ENCODE results near the gene MAST3. TPM values are rescaled to one million over a fixed set of nuclear protein-coding genes. Genes with fewer than 3 reads are reported as not detected.
A peak's percentile ranks its signal among the peaks of the same experiment; 100 is the strongest.
"Not testable (repeated sequence)": the region's sequence is repeated elsewhere in the genome, so short reads cannot be mapped to it uniquely, and the experiment has no call there.

Gene MAST3
- total RNA-seq, 1 experiment from 2014 or later, result 0.95 TPM

DNA sequence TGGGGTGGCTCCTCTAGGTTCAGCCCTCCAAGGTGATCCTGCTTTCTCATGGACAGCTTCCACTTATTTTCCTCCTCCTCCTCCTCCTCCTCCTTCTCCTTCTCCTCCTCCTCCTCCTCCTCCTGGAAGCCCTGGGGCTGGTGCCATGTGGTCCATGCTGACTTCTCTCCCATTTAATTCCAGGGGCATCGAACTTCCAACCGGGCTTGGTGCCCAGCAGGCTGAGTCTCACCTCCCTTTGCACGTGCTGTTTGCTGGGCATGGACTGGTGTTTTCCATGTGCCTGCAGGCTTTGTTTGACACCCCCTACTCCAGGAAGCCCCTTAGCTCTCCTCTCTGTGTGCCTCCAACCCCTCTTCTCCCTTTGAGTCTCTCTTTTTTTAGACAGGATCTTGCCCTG lies 3.7 kb downstream of the MAST3 start:
- H3K36me3 ChIP-seq, result no peaks in the 10 kb centered on the region
- H3K4me3 ChIP-seq, result no peak overlapping the region
- H3K27me3 ChIP-seq, result no peaks in the 10 kb centered on the region; the same call in 1 of the 2 replicates
- H3K9me3 ChIP-seq, result no peaks in the 10 kb centered on the region
- DNase-seq, result peak; percentile 46

DNA sequence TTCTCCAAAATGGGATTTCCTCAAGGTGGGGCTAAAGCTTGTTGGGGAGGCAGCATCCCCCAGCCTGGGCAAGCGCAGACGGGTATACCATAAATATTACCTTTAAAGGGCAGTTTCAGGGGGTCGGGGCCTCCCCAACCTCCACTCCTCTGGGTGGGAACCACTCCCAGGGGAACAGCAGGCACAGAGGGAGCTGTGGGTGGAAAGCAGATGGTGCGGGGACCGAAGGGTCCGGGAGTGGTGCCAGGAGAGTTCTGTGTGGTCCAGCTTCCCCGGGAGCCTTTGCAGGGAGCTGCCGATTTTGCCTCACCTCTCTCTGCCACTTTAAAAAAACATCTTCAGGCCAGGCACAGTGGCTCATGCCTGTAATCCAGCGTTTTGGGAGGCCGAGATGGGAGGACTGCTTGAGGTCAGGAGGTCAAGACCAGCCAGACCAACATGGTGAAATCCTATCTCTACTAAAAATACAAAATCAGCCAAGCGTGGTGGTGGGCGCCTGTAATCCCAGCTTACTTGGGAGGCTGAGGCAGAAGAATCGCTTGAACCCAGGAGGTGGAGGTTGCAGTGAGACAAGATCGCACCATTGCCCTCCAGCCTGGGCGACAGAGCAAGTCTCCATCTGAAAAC lies 5.5 kb downstream of the MAST3 start:
- Histone ChIP-seq H3K36me3 (no peaks in the 10 kb centered on the region), H3K4me3 (no peak overlapping the region), H3K27me3 (no peaks in the 10 kb centered on the region; the same call in 1 of the 2 replicates), H3K9me3 (no peaks in the 10 kb centered on the region)
- DNase-seq, result no peak

DNA sequence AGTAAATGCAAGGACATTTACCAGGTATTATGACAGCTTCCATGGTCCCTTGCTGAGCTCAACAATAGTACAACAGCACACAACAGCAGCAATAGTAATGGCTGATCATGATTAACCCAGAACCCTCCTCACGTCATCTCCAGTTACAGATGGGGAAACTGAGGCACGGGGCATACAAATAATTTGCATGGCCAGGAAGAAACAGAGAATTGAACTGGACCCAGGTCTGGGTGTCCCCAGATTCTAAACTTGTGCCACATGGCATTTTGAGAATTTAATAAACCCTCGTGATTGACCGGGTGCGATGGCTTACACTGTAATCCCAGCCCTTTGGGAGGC lies 7.2 kb downstream of the MAST3 start:
- DNase-seq, result no peak
- Histone ChIP-seq H3K9me3 (no peaks in the 10 kb centered on the region), H3K4me3 (peak overlapping the region; percentile 48), H3K27me3 (no peaks in the 10 kb centered on the region), H3K36me3 (no peaks in the 10 kb centered on the region)

DNA sequence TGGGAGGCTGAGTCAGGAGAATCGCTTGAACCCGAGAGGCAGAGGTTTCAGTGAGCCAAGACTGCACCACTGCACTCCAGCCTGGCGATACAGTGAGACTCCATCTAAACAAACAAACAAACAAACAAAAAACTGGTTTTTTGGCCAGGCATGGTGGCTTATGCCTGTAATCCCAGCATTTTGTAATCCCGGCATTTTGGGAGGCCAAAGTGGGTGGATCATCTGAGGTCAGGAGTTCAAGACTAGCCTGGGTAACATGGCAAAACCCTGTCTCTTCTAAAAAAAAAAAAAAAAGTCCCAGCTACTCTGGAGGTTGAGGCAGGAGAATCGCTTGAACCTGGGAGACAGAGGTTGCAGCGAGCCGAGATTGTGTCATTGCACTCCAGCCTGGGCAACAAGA lies 7.7 kb downstream of the MAST3 start:
- not testable (repeated sequence) for DNase-seq, H3K9me3 ChIP-seq, H3K4me3 ChIP-seq, H3K36me3 ChIP-seq, H3K27me3 ChIP-seq

DNA sequence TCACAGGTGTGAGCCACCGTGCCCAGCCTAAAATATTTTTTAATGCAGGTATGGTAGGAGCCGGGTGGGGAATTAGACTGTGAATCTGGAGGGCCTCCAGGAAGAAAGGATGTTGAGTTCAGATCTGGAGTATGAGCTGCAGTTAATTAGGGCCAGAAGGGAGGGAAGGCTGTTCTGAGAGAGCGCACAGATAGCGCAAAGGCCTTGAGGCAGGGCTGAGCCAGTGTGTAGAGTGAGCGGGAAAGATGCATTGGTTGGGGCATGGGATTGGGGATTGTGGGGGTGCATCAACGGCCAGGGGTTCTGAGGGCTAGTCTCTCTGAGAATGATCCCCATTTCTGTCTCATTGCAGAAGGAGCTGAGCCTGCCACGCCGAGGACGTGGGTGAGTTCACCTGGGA lies 9.7 kb downstream of the MAST3 start:
- no peak for DNase-seq
- Histone ChIP-seq H3K27me3 (no peaks in the 10 kb centered on the region), H3K4me3 (no peak overlapping the region), H3K9me3 (no peaks in the 10 kb centered on the region), H3K36me3 (no peaks in the 10 kb centered on the region)

DNA sequence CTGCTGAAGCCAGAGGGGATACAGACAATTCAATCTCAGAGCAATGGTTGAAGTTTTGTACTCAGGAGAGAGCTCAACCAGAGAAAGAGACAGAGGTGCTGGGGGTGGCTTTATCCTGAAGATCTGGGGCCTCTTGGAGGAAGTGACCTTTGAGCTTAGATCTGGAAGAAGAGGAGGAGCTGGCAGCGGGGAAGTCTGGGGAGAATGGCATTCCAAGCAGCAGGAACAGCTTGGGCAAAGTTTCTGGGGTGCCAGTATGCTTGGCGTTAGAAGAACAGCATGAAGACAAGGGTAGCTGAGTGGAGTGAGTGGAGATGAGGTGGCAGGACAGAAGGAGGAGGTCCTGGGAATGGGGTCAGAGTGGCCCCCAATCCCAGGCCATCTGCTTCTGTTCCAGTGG lies 11.3 kb downstream of the MAST3 start:
- no peak overlapping the region for H3K4me3 ChIP-seq
- DNase-seq, result no peak

DNA sequence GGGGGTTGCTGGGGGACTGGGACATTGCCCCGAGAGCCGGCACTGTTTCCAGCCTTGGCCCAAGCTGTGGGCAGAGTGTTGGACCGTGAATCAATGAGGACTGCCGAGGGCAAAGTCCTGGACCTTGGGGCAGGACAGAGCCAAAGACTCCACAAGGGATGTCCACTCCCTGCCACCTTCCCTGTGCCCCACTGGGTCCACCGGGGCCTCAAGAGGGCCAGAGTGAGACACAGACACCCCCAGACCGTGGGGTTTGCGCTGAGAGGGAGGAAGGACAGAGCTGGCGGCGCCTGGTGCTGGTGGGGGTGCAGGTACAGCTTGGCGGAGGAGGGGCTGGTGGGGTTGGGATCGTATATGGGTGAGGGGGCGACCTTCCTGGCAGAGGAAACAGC lies 11.8 kb downstream of the MAST3 start:
- Histone ChIP-seq H3K27me3 (no peaks in the 10 kb centered on the region), H3K36me3 (no peaks in the 10 kb centered on the region), H3K9me3 (no peaks in the 10 kb centered on the region), H3K4me3 (peak overlapping the region; percentile 49; the same call in 1 of the 2 replicates)
- no peak for DNase-seq

More for the DNA sequence above, 11.3 kb downstream of the MAST3 start:
- no peaks in the 10 kb centered on the region for H3K36me3 ChIP-seq
- no peaks in the 10 kb centered on the region for H3K9me3 ChIP-seq
- no peaks in the 10 kb centered on the region for H3K27me3 ChIP-seq

DNA sequence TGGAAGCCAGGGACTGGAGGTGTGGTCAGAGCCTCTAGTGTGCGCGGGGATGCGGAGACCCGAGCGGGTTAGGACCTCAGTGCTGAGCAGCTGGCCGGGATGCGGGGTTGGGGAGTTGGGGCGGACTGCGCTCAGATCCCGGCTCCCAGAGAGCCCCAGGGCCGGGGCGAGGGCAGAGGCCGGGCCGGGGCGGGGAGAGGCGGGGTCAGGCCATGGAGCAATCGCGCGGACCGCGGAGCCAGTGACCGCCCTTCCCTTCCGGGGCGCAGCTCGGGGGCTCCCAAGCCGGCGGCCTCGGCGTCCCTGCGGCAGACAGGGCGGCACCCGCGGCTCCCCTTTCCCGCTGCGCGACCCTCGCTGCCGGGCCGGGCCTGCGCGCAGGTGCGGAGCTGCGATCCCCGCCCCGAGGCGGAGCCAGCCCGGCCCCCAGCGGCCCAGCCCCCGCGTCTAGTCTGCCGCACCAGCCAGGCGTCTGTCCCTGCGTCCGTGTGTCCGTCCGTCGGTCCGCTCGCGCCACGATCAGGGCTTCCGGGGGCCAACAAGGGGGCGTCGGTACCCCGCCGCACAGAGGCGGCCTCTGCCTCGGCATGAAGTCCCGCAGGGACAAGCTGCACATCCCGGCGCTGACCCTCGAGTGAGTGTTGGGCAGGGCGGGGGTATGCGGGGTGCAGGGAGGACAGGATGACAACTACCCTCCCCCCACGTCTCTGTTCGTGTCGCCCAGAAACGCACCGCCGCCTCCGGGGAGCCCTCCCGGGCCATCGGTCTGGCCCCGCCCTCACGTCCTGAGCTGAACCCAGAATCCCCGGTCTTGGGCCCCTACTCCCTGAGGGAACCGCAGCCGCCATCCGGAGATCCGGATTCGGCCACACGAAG lies 12.4 kb downstream of the MAST3 start:
- peak; percentile 33 for DNase-seq
- Histone ChIP-seq H3K36me3 (no peaks in the 10 kb centered on the region), H3K4me3 (peak overlapping the region; percentile 49), H3K9me3 (no peaks in the 10 kb centered on the region), H3K27me3 (no peaks in the 10 kb centered on the region)

DNA sequence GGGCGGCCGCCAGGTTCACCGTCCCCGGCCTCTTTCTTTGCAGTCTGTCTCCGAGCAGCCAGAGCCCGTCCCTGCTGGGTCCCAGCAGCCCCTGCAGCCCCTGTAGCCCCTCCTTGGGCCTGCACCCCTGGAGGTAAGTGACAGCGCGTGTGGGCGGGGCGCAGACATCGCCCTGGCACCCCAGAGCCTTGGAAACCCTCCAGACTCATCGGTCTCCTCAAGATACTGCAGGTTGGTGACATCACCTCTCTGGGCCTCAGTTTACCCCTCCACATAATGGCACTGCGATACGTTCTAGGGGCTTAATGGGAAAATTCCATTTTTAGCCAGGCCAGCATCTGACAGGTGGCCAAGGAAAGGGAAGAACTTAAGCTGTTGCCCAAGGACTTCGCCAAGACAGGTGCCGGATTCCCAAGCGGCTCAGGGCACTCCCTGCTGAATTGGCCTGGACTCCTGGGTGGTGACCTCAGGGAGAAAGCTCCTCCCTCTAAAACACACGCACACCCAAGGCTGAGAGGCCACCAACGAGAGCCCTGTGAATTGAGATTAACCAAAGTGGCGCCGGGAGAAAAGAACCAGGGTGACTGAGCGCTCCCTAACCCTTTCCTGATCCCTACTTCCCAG lies 13.1 kb downstream of the MAST3 start:
- Histone ChIP-seq H3K27me3 (no peaks in the 10 kb centered on the region), H3K9me3 (no peaks in the 10 kb centered on the region), H3K36me3 (no peaks in the 10 kb centered on the region), H3K4me3 (peak overlapping the region; percentile 49)
- no peak for DNase-seq

DNA sequence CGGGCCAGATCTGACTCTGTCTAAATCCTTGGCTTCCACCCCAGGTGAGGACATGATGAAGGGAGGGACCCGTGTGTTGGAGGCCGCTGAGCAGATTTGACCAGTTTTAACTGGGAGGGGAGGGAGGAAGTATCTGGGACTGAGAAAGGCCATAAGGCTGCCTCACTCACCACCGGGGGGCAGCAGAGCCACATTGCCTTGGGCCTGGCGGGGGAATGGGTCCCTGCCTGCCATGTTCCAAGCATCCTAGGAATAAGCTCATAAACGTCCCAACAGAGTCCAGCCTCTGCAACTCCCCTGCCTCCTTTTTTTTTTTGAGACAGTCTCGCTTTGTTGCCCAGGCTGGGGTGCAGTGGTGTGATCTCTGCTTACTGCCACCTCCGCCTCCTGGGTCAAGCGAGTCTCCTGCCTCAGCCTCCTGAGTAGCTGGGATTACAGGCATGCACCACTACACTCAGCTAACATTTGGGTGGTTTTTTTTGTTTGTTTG lies 15.5 kb downstream of the MAST3 start:
- peak; percentile 84 for DNase-seq
- no peaks in the 10 kb centered on the region for H3K27me3 ChIP-seq
- no peaks in the 10 kb centered on the region for H3K9me3 ChIP-seq
- H3K36me3 ChIP-seq, result no peaks in the 10 kb centered on the region
- no peak overlapping the region for H3K4me3 ChIP-seq

DNA sequence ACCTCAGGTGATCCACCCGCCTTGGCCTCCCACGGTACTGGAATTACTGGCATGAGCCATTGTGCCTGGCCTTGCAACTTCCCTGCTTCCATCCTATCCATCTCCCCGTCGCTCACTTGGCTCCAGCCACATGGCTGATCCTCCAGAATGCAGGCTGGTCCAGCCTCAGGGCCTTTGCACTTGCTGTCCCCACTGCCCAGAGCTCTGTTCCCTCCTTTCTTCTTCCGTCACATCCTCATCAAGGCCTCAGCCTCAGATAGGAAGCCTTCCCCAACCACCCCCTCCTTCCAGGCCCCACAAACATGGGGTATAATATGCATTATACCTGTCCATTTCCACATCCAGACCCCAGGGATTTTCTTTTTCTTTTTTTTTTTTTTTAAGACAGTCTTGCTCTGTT lies 16.2 kb downstream of the MAST3 start:
- H3K9me3 ChIP-seq, result no peaks in the 10 kb centered on the region
- H3K36me3 ChIP-seq, result no peaks in the 10 kb centered on the region
- H3K4me3 ChIP-seq, result no peak overlapping the region
- no peaks in the 10 kb centered on the region for H3K27me3 ChIP-seq
- no peak for DNase-seq

DNA sequence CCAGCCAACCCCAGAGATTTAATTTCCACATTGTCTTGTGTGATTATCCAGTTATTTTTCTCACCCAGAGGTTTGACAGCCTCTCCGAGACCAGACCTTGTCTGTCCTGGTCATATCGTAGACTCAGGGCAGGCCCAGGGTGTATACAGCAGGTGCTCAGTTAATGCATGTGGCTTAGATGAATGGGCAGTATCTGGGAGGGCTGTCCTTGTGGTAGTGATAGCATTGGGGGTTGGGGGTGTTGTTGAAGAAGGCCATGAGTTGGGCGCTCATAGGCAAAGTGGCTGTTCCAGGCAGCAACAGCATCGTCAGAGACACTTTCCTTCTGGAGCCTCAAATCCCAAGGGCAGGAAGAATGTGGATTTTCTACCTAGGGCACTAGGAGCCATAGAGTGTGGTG lies 16.9 kb downstream of the MAST3 start:
- H3K4me3 ChIP-seq, result no peak overlapping the region
- H3K36me3 ChIP-seq, result no peaks in the 10 kb centered on the region
- no peaks in the 10 kb centered on the region for H3K27me3 ChIP-seq
- DNase-seq, result no peak
- no peaks in the 10 kb centered on the region for H3K9me3 ChIP-seq

DNA sequence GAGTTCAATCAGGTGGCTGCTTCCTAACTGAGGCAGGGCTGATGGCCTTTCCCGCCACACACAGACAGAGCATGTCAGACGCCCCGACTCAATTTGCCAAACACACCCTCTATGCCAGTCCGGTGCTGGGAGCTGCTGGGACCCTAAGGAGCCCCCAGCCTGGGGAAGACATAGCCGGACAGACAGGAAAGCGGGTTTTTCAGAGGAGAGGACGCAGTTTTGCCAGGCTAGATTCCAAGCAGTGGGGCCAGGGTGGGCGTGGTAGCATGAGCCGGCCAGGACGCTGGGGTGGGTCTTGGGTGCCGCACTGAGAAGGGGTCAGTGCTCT lies 19.8 kb downstream of the MAST3 start:
- DNase-seq, result no peak
- Histone ChIP-seq H3K9me3 (no peaks in the 10 kb centered on the region), H3K36me3 (no peaks in the 10 kb centered on the region), H3K27me3 (no peaks in the 10 kb centered on the region), H3K4me3 (peak overlapping the region; percentile 73)

DNA sequence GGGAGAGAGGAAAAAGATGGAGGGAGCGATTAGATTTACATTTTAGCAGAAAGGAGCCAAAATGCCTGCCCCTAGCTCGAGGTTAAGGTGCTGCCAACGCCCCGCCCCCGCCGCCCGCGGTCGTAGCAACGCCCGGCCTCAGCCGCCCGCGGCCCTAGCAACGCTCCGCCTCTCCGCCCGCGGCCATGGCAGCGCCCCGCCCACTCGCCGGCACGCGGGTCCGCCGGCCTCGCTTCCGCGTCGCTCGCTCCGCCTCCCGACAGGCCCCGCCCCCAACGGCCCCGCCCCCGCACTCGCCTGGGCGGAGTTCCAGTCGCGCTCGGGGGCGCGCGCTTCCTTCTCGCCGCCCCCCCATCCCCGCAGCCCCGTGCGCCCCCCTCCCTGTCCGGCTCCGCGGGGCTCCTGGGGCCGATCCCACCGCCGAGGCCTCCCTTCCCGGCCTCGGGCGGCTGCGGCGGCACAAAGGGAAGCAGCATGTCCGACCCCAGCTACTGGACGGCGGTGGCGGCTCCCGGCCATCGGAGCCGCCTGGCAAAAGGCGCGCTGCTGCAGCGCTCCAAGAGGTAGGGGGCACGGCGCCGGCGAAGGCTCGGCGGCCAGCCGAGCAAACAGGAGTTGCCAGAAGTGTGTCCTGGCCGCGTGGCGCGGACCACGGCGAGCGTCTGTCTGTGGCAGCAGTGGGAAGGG lies 20.3 kb downstream of the MAST3 start:
- DNase-seq, result peak; percentile 87

DNA sequence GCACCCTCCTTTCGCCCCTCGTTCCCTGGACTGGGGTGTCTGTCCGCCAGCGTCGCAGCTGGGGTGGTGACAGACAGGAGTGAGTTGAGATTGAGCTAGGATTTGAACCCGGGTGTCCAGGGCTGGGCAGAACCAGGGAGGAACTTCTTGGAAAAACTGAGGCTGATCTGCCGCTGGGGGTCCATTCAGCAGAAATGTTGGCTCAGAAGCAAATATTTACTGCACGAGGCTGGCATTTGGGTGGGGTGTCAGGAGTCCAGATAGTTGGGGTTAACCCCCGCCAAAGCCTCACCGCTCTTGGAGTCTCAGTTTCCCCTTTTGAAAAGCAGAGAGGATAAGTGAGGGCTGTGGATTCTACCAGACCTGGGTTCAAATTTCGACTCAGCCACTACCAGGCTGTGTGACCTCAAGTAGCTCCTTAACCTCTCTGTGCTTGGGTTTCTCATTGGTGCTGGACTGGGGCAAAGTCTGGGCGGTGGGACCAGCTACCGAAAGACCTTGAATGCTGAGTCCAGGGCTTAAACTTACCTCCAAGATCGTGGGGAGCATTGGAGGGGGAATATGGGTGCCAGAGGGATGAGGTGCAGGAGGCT lies 20.9 kb downstream of the MAST3 start:
- no peak for DNase-seq
- Histone ChIP-seq H3K9me3 (no peaks in the 10 kb centered on the region), H3K27me3 (no peaks in the 10 kb centered on the region), H3K36me3 (peaks cover 2% of the 10 kb centered on the region; the same call in 1 of the 2 replicates), H3K4me3 (peak overlapping the region; percentile 73)

More for the DNA sequence above, 20.3 kb downstream of the MAST3 start:
- Histone ChIP-seq H3K4me3 (peak overlapping the region; percentile 73), H3K36me3 (peaks cover 2% of the 10 kb centered on the region; the same call in 1 of the 2 replicates), H3K9me3 (no peaks in the 10 kb centered on the region), H3K27me3 (no peaks in the 10 kb centered on the region)

DNA sequence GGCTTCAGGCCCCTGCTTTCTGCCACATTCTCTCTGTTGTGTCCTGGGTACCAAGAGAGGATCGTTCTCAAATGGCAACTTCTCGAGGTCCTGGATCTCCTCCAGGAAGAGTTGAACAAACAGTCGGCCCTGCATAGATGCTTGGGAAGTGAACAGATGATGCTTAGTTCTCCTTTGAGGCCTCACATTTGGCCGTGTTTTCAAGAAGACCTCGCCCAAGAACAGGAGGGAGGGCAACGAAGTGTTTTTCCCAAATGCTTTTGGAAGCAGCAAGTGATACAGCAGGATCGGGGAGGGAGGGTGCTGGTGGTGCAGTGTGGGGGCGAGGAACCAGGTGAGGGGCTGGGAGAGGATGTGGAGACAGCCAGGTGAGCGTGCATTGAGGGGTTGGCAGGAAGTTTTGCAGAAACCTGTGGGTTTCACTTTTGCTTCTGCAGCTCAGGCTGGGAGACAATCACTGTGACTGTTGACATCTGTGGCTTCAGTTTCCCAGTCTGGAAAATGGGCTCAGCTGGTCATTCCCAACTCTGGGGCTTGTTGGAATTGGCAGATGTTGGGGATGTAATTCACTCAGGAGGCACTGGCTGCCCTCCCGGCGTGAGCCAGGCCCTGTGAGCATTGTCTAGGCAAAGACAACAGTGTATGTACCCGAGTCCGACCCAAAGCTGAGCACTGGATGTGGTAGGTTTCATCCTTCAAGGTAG lies 21.6 kb downstream of the MAST3 start:
- no peak for DNase-seq

More for the DNA sequence above, 21.6 kb downstream of the MAST3 start:
- H3K9me3 ChIP-seq, result no peaks in the 10 kb centered on the region
- peak overlapping the region; percentile 73; the same call in 1 of the 2 replicates for H3K4me3 ChIP-seq
- H3K36me3 ChIP-seq, result peaks cover 5% of the 10 kb centered on the region; the same call in 1 of the 2 replicates
- no peaks in the 10 kb centered on the region for H3K27me3 ChIP-seq

Data from MG63 (cell line).